Immature natural killer cell (primary cell): ENCODE data around the gene ADGRD2. TPM values are rescaled to one million over a fixed set of nuclear protein-coding genes. Genes with fewer than 3 reads are reported as not detected.

Source experiments
- DNase-seq, 3 donors: peaks; one replicate each; pipeline ENCODE4 v3.0.0; 2022; ENCODE audit warnings: mixed read lengths in 1 of 3
- H3K27ac Mint-ChIP-seq, 6 donors: one replicate each; pipeline ENCODE4 v1.8.0; 2020; ENCODE audit warnings: mixed read lengths in 6 of 6, mild to moderate bottlenecking in 5 of 6, inconsistent platforms in 4 of 6, moderate library complexity in 3 of 6
- H3K27me3 Mint-ChIP-seq, 3 donors: one replicate each; pipeline ENCODE4 v1.8.0; 2020 to 2021; ENCODE audit warnings: low read depth in 3 of 3, mild to moderate bottlenecking in 3 of 3, mixed read lengths in 3 of 3, moderate library complexity in 3 of 3, inconsistent platforms in 1 of 3
- H3K36me3 Mint-ChIP-seq, 3 donors: one replicate each; pipeline ENCODE4 v1.8.0; 2020; ENCODE audit warnings: mixed read lengths in 3 of 3, inconsistent platforms in 2 of 3, mild to moderate bottlenecking in 2 of 3
- H3K4me1 Mint-ChIP-seq, 2 donors: one replicate each; pipeline ENCODE4 v1.8.0; 2020; ENCODE audit warnings: inconsistent platforms in 2 of 2, mild to moderate bottlenecking in 2 of 2, mixed read lengths in 2 of 2, moderate library complexity in 1 of 2
- H3K4me3 Mint-ChIP-seq, 5 donors: one replicate each; pipeline ENCODE4 v1.8.0; 2020; ENCODE audit warnings: mild to moderate bottlenecking in 5 of 5, mixed read lengths in 5 of 5, inconsistent platforms in 3 of 5, moderate library complexity in 3 of 5
- H3K9me3 Mint-ChIP-seq, 6 donors: one replicate each; pipeline ENCODE4 v1.8.0; 2020; ENCODE audit warnings: mild to moderate bottlenecking in 6 of 6, mixed read lengths in 6 of 6, inconsistent platforms in 4 of 6, moderate library complexity in 3 of 6
- polyA plus RNA-seq, 3 donors: library from polyadenylated mRNA; unstranded; fragments of 300-500 nt; fragmentation: Illumina TruSeq; gene quantifications; one replicate each; pipeline ENCODE4 v1.2.3, GENCODE V29; 2021

The ADGRD2 gene
- polyA plus RNA-seq, 3 donors from 2014 or later: not detected

DNA sequence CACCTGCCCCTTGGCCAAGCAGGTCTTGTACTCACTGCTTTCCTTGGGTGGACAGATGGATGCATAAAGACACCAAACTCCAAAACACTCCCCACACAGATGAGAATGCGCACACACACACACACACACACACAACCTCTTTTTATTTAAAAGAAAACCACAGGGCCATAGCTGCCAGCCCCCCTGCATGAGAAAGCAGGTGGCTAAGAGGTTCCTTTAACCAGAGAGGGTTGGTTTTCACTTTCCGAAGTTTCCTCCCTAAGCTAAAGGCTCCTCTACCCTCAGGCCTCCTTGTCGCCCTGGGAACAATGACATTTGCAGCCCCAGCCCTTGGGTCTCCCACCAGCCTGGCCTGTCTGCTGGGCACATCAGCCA lies 45.8 kb downstream of the ADGRD2 start:
- peak in 1 of 3 donors; percentile 7 for DNase-seq
- Mint-ChIP-seq H3K4me3 (peak overlapping the region; percentile 41 to 77 (median 61)), H3K9me3 (no peaks in the 10 kb centered on the region), H3K27me3 (peaks cover 0 to 11% (median 5%) of the 10 kb centered on the region in 3 donors), H3K4me1 (peaks cover 20 to 21% of the 10 kb centered on the region in 2 donors), H3K27ac (peak overlapping the region in 5 of 6 donors; percentile 8 to 89 (median 29)), H3K36me3 (no peaks in the 10 kb centered on the region)

DNA sequence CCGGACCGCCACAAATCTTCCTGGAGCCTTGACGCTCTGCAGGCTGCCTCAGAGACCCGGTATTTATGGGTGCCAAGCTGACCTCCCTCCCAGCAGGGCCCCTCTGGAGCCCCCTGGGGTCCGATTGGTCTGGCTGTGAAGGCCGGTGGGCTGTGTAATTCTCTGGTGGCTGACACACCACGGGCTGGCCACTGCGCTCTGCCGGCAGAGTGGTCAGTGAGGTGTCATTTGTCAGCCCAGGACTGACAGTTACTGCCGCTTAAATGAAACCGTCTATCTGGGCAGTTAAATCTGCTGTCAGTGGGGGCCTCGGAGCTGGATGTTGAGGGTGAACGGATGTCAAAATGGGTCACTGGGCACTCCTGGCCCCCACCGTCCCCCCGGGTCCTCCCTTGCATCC lies 46.2 kb downstream of the ADGRD2 start:
- Mint-ChIP-seq H3K27me3 (peaks cover 0 to 11% (median 5%) of the 10 kb centered on the region in 3 donors), H3K4me1 (peaks cover 20 to 21% of the 10 kb centered on the region in 2 donors), H3K4me3 (peak overlapping the region; percentile 41 to 77 (median 61)), H3K27ac (peak overlapping the region in 1 of 6 donors; percentile 56), H3K9me3 (no peaks in the 10 kb centered on the region), H3K36me3 (no peaks in the 10 kb centered on the region)
- no peak for DNase-seq

GRCh38 chr9:124497441-124497840 lies 47.2 kb downstream of the ADGRD2 start:
- H3K36me3 Mint-ChIP-seq: no peaks in the 10 kb centered on the region
- H3K9me3 Mint-ChIP-seq: no peaks in the 10 kb centered on the region
- H3K4me3 Mint-ChIP-seq: no peak overlapping the region
- peaks cover 3 to 11% (median 5%) of the 10 kb centered on the region in 3 donors for H3K27me3 Mint-ChIP-seq
- H3K4me1 Mint-ChIP-seq: peaks cover 20 to 21% of the 10 kb centered on the region in 2 donors
- DNase-seq: no peak
- no peak overlapping the region for H3K27ac Mint-ChIP-seq

DNA sequence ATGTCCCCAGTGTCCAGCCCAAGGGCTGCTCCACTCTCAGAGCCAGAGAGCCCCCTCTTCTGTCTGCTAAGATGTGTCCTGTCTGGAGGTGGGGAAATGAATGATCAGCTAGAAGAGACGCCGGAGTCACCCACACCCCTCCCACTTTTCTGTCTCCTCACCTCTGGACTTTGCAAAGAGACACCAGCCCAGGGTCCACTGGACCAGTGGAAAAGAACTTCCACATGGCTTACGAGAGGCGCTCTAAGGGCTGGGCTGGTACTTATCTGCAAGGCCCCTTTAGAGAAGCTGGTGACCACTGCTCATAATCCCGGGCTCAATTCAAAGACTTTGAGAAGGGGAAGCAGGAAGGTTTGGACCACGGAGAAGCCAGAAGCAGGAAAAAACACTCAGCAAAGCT lies 47.8 kb downstream of the ADGRD2 start:
- Mint-ChIP-seq H3K4me3 (no peak overlapping the region), H3K27me3 (peaks cover 3 to 11% (median 5%) of the 10 kb centered on the region in 3 donors), H3K27ac (no peak overlapping the region), H3K9me3 (no peaks in the 10 kb centered on the region), H3K36me3 (no peaks in the 10 kb centered on the region), H3K4me1 (peaks cover 20 to 21% of the 10 kb centered on the region in 2 donors)
- no peak for DNase-seq

DNA sequence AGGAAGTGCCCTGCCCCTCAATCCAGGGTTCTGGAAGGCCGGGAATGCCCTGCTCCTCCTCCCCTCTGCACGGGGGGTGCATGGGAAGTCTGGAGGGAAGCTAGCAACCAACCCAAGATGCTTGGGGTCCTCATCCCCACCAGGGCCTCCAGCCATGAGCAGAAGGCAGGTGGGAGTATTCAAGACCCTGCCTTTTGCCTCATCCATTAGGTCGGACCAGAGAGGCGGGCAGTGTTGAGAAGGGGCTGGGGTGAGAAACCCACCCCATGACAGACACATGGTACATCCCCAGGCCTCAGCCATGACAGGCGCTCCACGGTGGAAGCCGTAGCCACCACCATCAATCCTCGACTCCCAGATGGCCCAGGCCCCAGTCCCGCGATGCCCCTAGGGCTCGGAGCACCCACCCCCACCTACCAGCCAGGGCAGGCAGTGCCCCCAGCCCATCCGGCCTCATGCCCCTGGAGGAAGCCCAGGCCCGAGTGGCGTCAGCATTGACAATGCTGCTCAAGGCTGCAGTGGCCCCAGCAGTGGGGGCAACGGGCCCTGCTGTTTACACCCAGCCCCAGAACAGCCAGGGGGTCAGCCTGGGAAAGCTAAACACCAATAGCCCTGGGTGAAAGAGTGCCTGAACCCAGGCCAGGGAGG lies 48.4 kb downstream of the ADGRD2 start:
- Mint-ChIP-seq H3K36me3 (peaks cover 0 to under 1% (median 0%) of the 10 kb centered on the region in 3 donors), H3K9me3 (no peaks in the 10 kb centered on the region), H3K4me1 (peaks cover 21% of the 10 kb centered on the region in 2 donors), H3K27ac (no peak overlapping the region), H3K4me3 (no peak overlapping the region), H3K27me3 (peaks cover 3 to 11% (median 5%) of the 10 kb centered on the region in 3 donors)
- DNase-seq: no peak

DNA sequence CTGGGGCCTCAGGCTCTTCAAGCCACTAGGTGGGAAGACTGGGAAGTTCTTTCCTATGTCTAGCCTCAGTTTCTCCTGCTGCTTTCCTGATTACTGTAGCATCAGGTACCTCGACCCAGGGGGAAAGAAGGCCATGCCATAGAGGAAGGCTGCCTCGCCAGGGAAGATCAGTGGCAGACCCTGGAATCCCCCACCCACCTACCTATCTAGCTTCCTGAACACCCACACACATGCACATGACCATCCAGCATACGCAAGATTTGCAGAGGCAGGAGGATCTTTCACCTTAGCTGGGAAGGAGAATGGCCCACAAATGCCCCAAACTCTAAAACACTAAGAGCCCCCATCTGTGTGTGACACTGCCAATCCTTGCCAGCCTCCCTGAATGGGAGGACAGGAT lies 49.0 kb downstream of the ADGRD2 start:
- Mint-ChIP-seq H3K9me3 (peaks cover 0 to 2% (median 0%) of the 10 kb centered on the region in 6 donors), H3K27ac (no peak overlapping the region), H3K4me1 (peaks cover 25 to 27% of the 10 kb centered on the region in 2 donors), H3K27me3 (peaks cover 5 to 15% (median 9%) of the 10 kb centered on the region in 3 donors), H3K4me3 (no peak overlapping the region), H3K36me3 (peaks cover 0 to 5% (median 4%) of the 10 kb centered on the region in 3 donors)
- DNase-seq: no peak

- Mint-ChIP-seq H3K27me3 (peaks cover 5 to 15% (median 10%) of the 10 kb centered on the region in 3 donors), H3K4me1 (peaks cover 24 to 26% of the 10 kb centered on the region in 2 donors), H3K9me3 (peaks cover 0 to 2% (median 0%) of the 10 kb centered on the region in 6 donors), H3K4me3 (no peak overlapping the region), H3K36me3 (peaks cover 0 to 5% (median 4%) of the 10 kb centered on the region in 3 donors), H3K27ac (no peak overlapping the region)
- no peak for DNase-seq
These were observed 50.0 kb downstream of the ADGRD2 start for GRCh38 chr9:124500028-124500795.

GRCh38 chr9:124500796-124501611 lies 50.8 kb downstream of the ADGRD2 start:
- Mint-ChIP-seq H3K27me3 (peaks cover 6 to 15% (median 8%) of the 10 kb centered on the region in 3 donors), H3K4me3 (no peak overlapping the region), H3K36me3 (peaks cover 0 to 5% (median 4%) of the 10 kb centered on the region in 3 donors), H3K27ac (no peak overlapping the region), H3K4me1 (peaks cover 18% of the 10 kb centered on the region in 2 donors), H3K9me3 (peaks cover 0 to 2% (median 0%) of the 10 kb centered on the region in 6 donors)
- no peak for DNase-seq

GRCh38 chr9:124501771-124502320 lies 51.6 kb downstream of the ADGRD2 start:
- Mint-ChIP-seq H3K4me1 (peaks cover 10% of the 10 kb centered on the region in 2 donors), H3K9me3 (peaks cover 0 to 2% (median 0%) of the 10 kb centered on the region in 6 donors), H3K27ac (no peak overlapping the region), H3K36me3 (peaks cover 0 to 5% (median 4%) of the 10 kb centered on the region in 3 donors), H3K4me3 (no peak overlapping the region), H3K27me3 (peaks cover 8 to 15% (median 8%) of the 10 kb centered on the region in 3 donors)
- DNase-seq: no peak

DNA sequence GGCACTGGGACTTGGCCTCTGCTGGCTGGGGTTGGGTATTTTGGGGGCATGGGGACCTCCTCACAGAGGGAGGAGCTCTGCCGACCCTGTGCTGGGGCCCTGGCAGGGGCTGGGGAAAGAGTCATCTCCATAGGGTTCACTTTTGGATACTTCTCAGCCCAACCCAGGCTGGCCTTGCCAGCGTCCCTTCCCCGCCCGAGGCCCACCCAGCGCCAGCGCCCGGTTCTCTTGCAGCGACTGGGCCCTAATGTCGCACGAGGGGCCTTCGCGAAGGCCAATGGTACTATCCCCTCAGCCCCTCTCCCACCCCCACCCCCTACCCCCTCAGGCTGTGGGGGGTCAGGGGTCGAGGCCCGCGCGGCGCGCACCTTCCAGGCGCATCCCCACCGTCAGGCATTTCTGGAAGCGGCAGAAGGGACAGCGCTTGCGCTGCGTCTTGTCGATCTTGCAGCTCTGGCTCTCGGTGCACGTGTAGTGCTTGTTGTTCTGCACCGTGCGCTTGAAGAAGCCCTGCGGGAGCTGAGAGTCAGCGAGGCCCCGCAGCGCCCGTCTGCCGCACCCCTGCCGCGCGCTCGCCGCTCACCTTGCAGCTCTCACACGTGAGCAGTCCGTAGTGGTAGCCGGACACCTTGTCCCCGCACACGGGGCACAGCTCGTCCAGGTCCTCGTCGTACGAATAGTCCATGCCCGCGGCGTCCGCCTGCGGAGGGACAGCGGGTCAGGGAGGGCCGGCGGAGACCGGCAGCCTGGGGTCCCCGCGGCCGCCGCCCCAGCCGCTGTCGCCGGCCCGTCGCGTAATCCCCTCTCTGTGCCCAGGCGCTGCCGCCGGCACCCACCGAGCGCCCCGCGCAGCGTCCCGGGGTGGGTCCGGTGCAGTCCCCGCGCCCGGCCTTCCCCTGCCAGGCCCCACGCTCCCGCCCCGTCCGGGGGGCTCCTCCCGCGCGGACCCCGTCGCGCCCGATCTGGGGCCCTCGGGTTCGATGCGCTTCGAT lies 52.8 kb downstream of the ADGRD2 start:
- Mint-ChIP-seq H3K4me3 (no peak overlapping the region), H3K4me1 (peaks cover 6 to 7% of the 10 kb centered on the region in 2 donors), H3K27ac (no peak overlapping the region), H3K9me3 (peaks cover 0 to 2% (median 0%) of the 10 kb centered on the region in 6 donors), H3K36me3 (peaks cover 0 to 5% (median 4%) of the 10 kb centered on the region in 3 donors), H3K27me3 (peaks cover 7 to 15% (median 8%) of the 10 kb centered on the region in 3 donors)
- DNase-seq: no peak

GRCh38 chr9:124503713-124504529 lies 53.7 kb downstream of the ADGRD2 start:
- Mint-ChIP-seq H3K9me3 (peaks cover 0 to 2% (median 0%) of the 10 kb centered on the region in 6 donors), H3K4me3 (peak overlapping the region; percentile 67 to 84 (median 83)), H3K27ac (peak overlapping the region in 1 of 6 donors; percentile 61), H3K4me1 (peaks cover 6 to 7% of the 10 kb centered on the region in 2 donors), H3K27me3 (peaks cover 7 to 15% (median 8%) of the 10 kb centered on the region in 3 donors), H3K36me3 (peaks cover 0 to 5% (median 4%) of the 10 kb centered on the region in 3 donors)
- no peak for DNase-seq
